HL-60 (cell line): ENCODE results near the gene NEK9.

Experiments
- GABPA ChIP-seq: IDR thresholded peaks from 2 replicates; pipeline ENCODE4 v1.6.1; 2012; ENCODE audit warnings: low read depth
- POLR2AphosphoS5 ChIP-seq: IDR thresholded peaks from 2 replicates; pipeline ENCODE4 v1.6.1; 2012; ENCODE audit warnings: low read depth
- SPI1 ChIP-seq: IDR thresholded peaks from 2 replicates; pipeline ENCODE4 v1.6.1; 2012; ENCODE audit warnings: low read depth, mild to moderate bottlenecking, borderline replicate concordance
- TF ChIP-seq, protein P1 (sequence below): IDR thresholded peaks from one replicate; pipeline ENCODE4 v1.5.1; 2011; ENCODE audit warnings: low read length, control low read depth, inconsistent platforms; ENCODE audit not compliant: insufficient read depth
- TF ChIP-seq, protein P2 (sequence below): IDR thresholded peaks from 2 replicates; pipeline ENCODE4 v1.6.1; 2012; ENCODE audit warnings: low read depth; ENCODE audit not compliant: insufficient replicate concordance

DNA sequence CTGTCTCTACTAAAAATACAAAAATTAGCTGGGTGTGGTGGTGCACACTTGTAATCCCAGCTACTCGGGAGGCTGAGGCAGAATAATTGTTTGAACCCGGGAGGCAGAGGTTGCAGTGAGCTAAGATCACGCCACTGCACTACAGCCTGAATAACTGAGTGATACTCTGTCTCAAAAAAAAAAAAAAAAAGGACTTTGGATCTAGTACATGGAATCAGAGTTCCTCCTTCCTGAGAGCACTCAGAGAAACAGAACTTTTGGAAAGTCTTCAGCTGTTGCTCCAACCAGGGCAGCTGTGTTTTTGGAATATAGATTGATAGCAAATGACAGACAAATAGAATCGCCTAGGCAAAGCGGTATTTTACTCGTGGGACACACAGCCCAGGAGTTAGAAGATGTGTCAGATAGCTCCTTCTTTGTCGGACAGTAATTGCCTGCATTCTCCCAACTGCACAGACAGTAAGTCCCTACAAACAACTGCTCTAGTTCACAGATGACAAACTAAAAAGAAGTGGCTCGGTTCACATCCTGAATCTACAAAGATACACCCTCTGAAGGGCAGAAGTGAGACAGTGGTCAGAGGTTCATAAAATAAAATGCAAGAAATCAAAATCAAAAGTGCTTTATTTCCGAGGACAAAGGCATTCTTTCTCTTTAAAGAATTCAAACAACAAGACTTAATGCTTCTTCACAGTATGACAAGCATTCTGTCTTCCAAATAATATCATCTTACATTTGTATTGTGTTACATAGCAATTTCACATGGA, 17.1 kb upstream of the NEK9 start:
- TF ChIP-seq POLR2AphosphoS5 (no peak), GABPA (no peak), SPI1 (no peak)
- TF ChIP-seq, protein P1, sequence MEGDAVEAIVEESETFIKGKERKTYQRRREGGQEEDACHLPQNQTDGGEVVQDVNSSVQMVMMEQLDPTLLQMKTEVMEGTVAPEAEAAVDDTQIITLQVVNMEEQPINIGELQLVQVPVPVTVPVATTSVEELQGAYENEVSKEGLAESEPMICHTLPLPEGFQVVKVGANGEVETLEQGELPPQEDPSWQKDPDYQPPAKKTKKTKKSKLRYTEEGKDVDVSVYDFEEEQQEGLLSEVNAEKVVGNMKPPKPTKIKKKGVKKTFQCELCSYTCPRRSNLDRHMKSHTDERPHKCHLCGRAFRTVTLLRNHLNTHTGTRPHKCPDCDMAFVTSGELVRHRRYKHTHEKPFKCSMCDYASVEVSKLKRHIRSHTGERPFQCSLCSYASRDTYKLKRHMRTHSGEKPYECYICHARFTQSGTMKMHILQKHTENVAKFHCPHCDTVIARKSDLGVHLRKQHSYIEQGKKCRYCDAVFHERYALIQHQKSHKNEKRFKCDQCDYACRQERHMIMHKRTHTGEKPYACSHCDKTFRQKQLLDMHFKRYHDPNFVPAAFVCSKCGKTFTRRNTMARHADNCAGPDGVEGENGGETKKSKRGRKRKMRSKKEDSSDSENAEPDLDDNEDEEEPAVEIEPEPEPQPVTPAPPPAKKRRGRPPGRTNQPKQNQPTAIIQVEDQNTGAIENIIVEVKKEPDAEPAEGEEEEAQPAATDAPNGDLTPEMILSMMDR, result no peak
- TF ChIP-seq, protein P2, sequence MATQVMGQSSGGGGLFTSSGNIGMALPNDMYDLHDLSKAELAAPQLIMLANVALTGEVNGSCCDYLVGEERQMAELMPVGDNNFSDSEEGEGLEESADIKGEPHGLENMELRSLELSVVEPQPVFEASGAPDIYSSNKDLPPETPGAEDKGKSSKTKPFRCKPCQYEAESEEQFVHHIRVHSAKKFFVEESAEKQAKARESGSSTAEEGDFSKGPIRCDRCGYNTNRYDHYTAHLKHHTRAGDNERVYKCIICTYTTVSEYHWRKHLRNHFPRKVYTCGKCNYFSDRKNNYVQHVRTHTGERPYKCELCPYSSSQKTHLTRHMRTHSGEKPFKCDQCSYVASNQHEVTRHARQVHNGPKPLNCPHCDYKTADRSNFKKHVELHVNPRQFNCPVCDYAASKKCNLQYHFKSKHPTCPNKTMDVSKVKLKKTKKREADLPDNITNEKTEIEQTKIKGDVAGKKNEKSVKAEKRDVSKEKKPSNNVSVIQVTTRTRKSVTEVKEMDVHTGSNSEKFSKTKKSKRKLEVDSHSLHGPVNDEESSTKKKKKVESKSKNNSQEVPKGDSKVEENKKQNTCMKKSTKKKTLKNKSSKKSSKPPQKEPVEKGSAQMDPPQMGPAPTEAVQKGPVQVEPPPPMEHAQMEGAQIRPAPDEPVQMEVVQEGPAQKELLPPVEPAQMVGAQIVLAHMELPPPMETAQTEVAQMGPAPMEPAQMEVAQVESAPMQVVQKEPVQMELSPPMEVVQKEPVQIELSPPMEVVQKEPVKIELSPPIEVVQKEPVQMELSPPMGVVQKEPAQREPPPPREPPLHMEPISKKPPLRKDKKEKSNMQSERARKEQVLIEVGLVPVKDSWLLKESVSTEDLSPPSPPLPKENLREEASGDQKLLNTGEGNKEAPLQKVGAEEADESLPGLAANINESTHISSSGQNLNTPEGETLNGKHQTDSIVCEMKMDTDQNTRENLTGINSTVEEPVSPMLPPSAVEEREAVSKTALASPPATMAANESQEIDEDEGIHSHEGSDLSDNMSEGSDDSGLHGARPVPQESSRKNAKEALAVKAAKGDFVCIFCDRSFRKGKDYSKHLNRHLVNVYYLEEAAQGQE, result no peak
